MM.1S (cell line): Measurements from ENCODE around the gene ABCC6.
"Not testable (repeated sequence)": the region's sequence is repeated elsewhere in the genome, so short reads cannot be mapped to it uniquely, and the experiment has no call there.

Experiments used
- DNase-seq: peaks from one replicate; pipeline ENCODE4 v3.0.0-alpha.2; 2015
- H2AFZ ChIP-seq: fragments of 300-600 bp; sonication (generic); 2 replicates; pipeline ENCODE4 v1.6.0; 2016; ENCODE audit warnings: antibody characterized with exemption, low read length
- H3F3A ChIP-seq: fragments of 300-600 bp; sonication (generic); 2 replicates; pipeline ENCODE4 v1.6.1; 2016; ENCODE audit warnings: mild to moderate bottlenecking, antibody characterized with exemption, low read length, moderate library complexity, mixed read lengths; ENCODE audit not compliant: insufficient read depth
- H3K27ac ChIP-seq: fragments of 300-600 bp; sonication (generic); 2 replicates; pipeline ENCODE4 v1.5.1; 2016; ENCODE audit warnings: mild to moderate bottlenecking, low read length
- H3K27me3 ChIP-seq: fragments of 300-600 bp; sonication (generic); replicated peaks from 2 replicates; pipeline ENCODE4 v1.6.0; 2016; ENCODE audit warnings: low read length; ENCODE audit not compliant: insufficient read depth
- H3K36me3 ChIP-seq: fragments of 300-600 bp; sonication (generic); replicated peaks from 2 replicates; pipeline ENCODE4 v1.6.1; 2016; ENCODE audit warnings: mild to moderate bottlenecking, low read length, mixed read lengths; ENCODE audit not compliant: insufficient read depth
- H3K4me1 ChIP-seq: fragments of 300-600 bp; sonication (generic); 2 replicates; pipeline ENCODE4 v1.6.1; 2016; ENCODE audit warnings: low read length, mixed read lengths
- H3K4me2 ChIP-seq: fragments of 300-600 bp; sonication (generic); 2 replicates; pipeline ENCODE4 v1.6.0; 2016; ENCODE audit warnings: low read depth, low read length
- H3K4me3 ChIP-seq: fragments of 300-600 bp; sonication (generic); 2 replicates; pipeline ENCODE4 v1.5.1; 2016; ENCODE audit warnings: low read length, mixed read lengths
- H3K79me2 ChIP-seq: fragments of 300-600 bp; sonication (generic); 2 replicates; pipeline ENCODE4 v1.6.1; 2016; ENCODE audit warnings: mixed run types, low read length, mixed read lengths
- H3K9ac ChIP-seq: fragments of 300-600 bp; sonication (generic); 2 replicates; pipeline ENCODE4 v1.6.1; 2016; ENCODE audit warnings: low read length, mixed read lengths
- H3K9me2 ChIP-seq: fragments of 300-600 bp; sonication (generic); replicated peaks from 2 replicates; pipeline ENCODE4 v1.6.1; 2016; ENCODE audit warnings: mild to moderate bottlenecking, low read length, mixed read lengths; ENCODE audit not compliant: insufficient read depth
- H3K9me3 ChIP-seq: fragments of 300-600 bp; sonication (generic); replicated peaks from 2 replicates; pipeline ENCODE4 v1.6.1; 2016; ENCODE audit warnings: mild to moderate bottlenecking, low read length, mixed read lengths; ENCODE audit not compliant: insufficient read depth
- H4K20me1 ChIP-seq: fragments of 300-600 bp; sonication (generic); 2 replicates; pipeline ENCODE4 v1.6.1; 2016; ENCODE audit warnings: mild to moderate bottlenecking, low read length, moderate library complexity, mixed read lengths; ENCODE audit not compliant: insufficient read depth
- EZH2 ChIP-seq: fragments of 300-600 bp; sonication (generic); optimal IDR thresholded peaks from 2 replicates; pipeline ENCODE3; 2017; ENCODE audit warnings: low read depth, mild to moderate bottlenecking, antibody characterized with exemption, low read length, mixed read lengths
- EZH2phosphoT487 ChIP-seq: fragments of 300-600 bp; sonication (generic); IDR thresholded peaks from 2 replicates; pipeline ENCODE4 v1.6.1; 2018; ENCODE audit warnings: antibody characterized with exemption, low read length
- TF ChIP-seq, protein P1 (sequence below): fragments of 300-600 bp; sonication (generic); IDR thresholded peaks from 2 replicates; pipeline ENCODE4 v1.5.1; 2016; ENCODE audit warnings: antibody characterized with exemption, low read length, mixed read lengths

Gene ABCC6

DNA sequence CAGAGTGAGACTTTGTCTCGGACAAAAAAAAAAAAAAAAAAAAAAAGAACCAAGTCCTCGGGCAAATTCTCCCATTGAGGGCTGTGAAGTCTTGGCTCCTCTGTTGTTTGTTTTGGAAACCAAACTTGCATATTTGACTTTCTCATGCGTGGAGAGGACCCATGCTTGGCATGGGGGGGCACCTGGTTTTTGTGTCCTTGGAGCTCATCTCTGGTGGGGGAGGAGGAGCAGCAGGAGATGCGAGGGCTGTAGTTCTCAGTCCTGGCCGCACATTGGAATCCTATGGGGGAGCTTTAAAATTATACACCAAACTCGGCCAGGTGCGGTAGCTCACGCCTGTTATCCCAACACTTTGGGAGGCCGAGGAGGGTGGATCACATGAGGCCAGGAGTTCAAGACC lies 74.5 kb downstream of the ABCC6 start:
- Histone ChIP-seq H3K36me3 (no peaks in the 10 kb centered on the region), H3K27me3 (no peaks in the 10 kb centered on the region), H3K4me1 (no peaks in the 10 kb centered on the region), H4K20me1 (no peaks in the 10 kb centered on the region), H3K9ac (no peak overlapping the region), H3K79me2 (no peaks in the 10 kb centered on the region), H3K4me3 (no peak overlapping the region), H3F3A (no peaks in the 10 kb centered on the region), H3K4me2 (no peak overlapping the region), H3K9me3 (no peaks in the 10 kb centered on the region), H3K27ac (no peak overlapping the region), H3K9me2 (no peaks in the 10 kb centered on the region), H2AFZ (no peak overlapping the region)
- no peak for DNase-seq
- no peak for TF ChIP-seq EZH2
- no peak for TF ChIP-seq EZH2phosphoT487
- TF ChIP-seq, protein P1, sequence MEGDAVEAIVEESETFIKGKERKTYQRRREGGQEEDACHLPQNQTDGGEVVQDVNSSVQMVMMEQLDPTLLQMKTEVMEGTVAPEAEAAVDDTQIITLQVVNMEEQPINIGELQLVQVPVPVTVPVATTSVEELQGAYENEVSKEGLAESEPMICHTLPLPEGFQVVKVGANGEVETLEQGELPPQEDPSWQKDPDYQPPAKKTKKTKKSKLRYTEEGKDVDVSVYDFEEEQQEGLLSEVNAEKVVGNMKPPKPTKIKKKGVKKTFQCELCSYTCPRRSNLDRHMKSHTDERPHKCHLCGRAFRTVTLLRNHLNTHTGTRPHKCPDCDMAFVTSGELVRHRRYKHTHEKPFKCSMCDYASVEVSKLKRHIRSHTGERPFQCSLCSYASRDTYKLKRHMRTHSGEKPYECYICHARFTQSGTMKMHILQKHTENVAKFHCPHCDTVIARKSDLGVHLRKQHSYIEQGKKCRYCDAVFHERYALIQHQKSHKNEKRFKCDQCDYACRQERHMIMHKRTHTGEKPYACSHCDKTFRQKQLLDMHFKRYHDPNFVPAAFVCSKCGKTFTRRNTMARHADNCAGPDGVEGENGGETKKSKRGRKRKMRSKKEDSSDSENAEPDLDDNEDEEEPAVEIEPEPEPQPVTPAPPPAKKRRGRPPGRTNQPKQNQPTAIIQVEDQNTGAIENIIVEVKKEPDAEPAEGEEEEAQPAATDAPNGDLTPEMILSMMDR = no peak

GRCh38 chr16:16148000-16148599 lies 75.2 kb downstream of the ABCC6 start:
- not testable (repeated sequence) for H3K9me2 ChIP-seq, DNase-seq, H3K4me1 ChIP-seq, H4K20me1 ChIP-seq, H2AFZ ChIP-seq, H3K79me2 ChIP-seq, H3K27ac ChIP-seq, H3K4me3 ChIP-seq, H3K36me3 ChIP-seq, H3K27me3 ChIP-seq, H3F3A ChIP-seq, H3K9ac ChIP-seq, H3K9me3 ChIP-seq, H3K4me2 ChIP-seq

DNA sequence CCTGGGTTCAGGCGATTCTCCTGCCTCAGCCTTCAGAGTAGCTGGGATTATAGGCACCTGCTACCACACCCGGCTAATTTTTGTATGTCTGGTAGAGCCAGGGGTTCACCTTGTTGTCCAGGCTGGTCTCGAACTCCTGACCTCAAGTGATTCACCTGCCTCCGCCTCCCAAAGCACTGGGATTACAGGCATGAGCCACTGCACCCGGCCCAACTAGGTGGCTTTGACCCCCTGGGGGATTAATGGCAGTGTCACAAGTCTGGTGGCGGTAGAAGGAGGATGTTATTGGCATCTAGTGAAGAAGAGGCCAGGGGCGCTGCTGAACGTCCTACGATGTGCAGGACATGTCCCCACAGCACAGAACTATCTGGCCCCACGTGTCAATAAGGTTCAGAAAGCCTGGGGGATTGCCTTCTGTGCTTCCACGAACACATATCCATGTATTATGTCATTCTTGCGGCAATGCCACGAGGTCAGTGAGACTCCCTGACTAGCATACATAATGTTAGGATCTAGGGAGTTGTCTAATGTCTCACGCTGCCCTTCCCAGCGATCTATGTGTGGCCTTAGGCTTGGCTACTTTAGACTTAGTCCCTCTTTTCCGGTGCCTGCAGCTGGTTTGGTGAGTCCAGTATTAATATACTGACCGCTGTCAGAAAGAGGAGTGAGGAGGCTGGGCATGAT lies 75.8 kb downstream of the ABCC6 start:
- H3K4me1 ChIP-seq = no peaks in the 10 kb centered on the region
- H3K36me3 ChIP-seq = no peaks in the 10 kb centered on the region
- TF ChIP-seq EZH2 (no peak), EZH2phosphoT487 (no peak)
- TF ChIP-seq, protein P1 = no peak
- no peak overlapping the region for H3K4me2 ChIP-seq
- H3F3A ChIP-seq = no peaks in the 10 kb centered on the region
- no peaks in the 10 kb centered on the region for H3K79me2 ChIP-seq
- H4K20me1 ChIP-seq = no peaks in the 10 kb centered on the region
- DNase-seq = no peak
- H3K9ac ChIP-seq = no peak overlapping the region
- H3K9me3 ChIP-seq = no peaks in the 10 kb centered on the region
- no peaks in the 10 kb centered on the region for H3K9me2 ChIP-seq
- no peak overlapping the region for H3K4me3 ChIP-seq
- no peaks in the 10 kb centered on the region for H3K27me3 ChIP-seq
- H2AFZ ChIP-seq = no peak overlapping the region
- no peak overlapping the region for H3K27ac ChIP-seq
